K562 (cell line): ENCODE measurements around the gene NFYC. TPM values are rescaled to one million over a fixed set of nuclear protein-coding genes. Genes with fewer than 3 reads are reported as not detected.

Experiments
- CGGBP1 ChIP-seq: fragments of 250-450 bp; sonication (Bioruptor Pico); IDR thresholded peaks from 2 replicates; pipeline ENCODE4 v1.9.0; 2021; ENCODE audit warnings: mild to moderate bottlenecking
- CHD1 ChIP-seq: fragments of 200-600 bp; sonication (generic); IDR thresholded peaks from one replicate; pipeline ENCODE4 v1.6.1; 2012; ENCODE audit warnings: mild to moderate bottlenecking, moderate library complexity, low read length, inconsistent platforms
- CXXC5 ChIP-seq: fragments of 250-450 bp; sonication (Bioruptor Pico); IDR thresholded peaks from 2 replicates; pipeline ENCODE4 v1.8.0; 2022; ENCODE audit warnings: inconsistent platforms, mild to moderate bottlenecking, moderate library complexity
- GATAD2B ChIP-seq: fragments of 450-650 bp; IDR thresholded peaks from 2 replicates; pipeline ENCODE4 v1.6.1; 2017; ENCODE audit warnings: mild to moderate bottlenecking, borderline replicate concordance
- HDGF ChIP-seq: fragments of 450-650 bp; IDR thresholded peaks from 2 replicates; pipeline ENCODE4 v1.6.1; 2016
- ID3 ChIP-seq, 2 experiments: fragments of 250-450 bp in 1 of 2; fragments of 450-650 bp in 1 of 2; sonication (Bioruptor Pico) in 1 of 2; IDR thresholded peaks; 2 replicates each; pipeline versions ENCODE4 v1.6.1 to v1.8.0; 2016 to 2021; ENCODE audit warnings: mild to moderate bottlenecking in 2 of 2, moderate library complexity in 2 of 2, missing compliant biosample characterization in 1 of 2, missing genetic modification characterization in 1 of 2
- NCOA2 ChIP-seq, 2 experiments: fragments of 450-650 bp; IDR thresholded peaks; 2 replicates each; pipeline ENCODE4 v1.6.1; 2018; ENCODE audit warnings: mild to moderate bottlenecking in 2 of 2, moderate library complexity in 1 of 2; ENCODE audit not compliant: partially characterized antibody in 2 of 2
- RBM22 ChIP-seq: fragments of 200-400 bp; formaldehyde crosslinking; IDR thresholded peaks from 2 replicates; pipeline ENCODE4 v1.6.1; 2018; ENCODE audit warnings: low read length, low read depth; ENCODE audit not compliant: poor library complexity, severe bottlenecking
- RERE ChIP-seq: sonication (generic); formaldehyde crosslinking; IDR thresholded peaks from 2 replicates; pipeline ENCODE4 v1.8.0; 2023; ENCODE audit warnings: missing genetic modification reagents, mild to moderate bottlenecking, borderline replicate concordance
- RFX7 ChIP-seq: fragments of 250-450 bp; sonication (Bioruptor Pico); IDR thresholded peaks from 2 replicates; pipeline ENCODE4 v1.5.1; 2021; ENCODE audit warnings: mild to moderate bottlenecking
- SMARCB1 ChIP-seq: IDR thresholded peaks from 2 replicates; pipeline ENCODE4 v1.6.1; 2011; ENCODE audit warnings: improper control_type of control experiment, low read depth; ENCODE audit not compliant: insufficient read length
- polyA plus RNA-seq, 8 experiments: library from polyadenylated mRNA; depleted of rRNA in 4 of 8; stranded (reverse) in 5 of 8; unstranded in 3 of 8; fragments of >200 nt; fragmentation: Nextera tagmentation in 2 of 8; fragmentation: Illumina TruSeq in 1 of 8; extraction: Ambion mirVana in 2 of 8; extraction: Trizol in 1 of 8; gene quantifications; 2 replicates each; pipeline versions ENCODE4 v1.2.1 to v1.2.3, GENCODE V29; 2011 to 2014; ENCODE audit warnings: inconsistent platforms in 1 of 8, missing spikeins in 1 of 8
- total RNA-seq, 7 experiments: library from RNA; depleted of rRNA in 6 of 7; stranded (reverse); fragments of >200 nt in 6 of 7; fragmentation: Illumina TruSeq in 2 of 7; extraction: Trizol in 2 of 7; gene quantifications; 2 replicates each; pipeline versions ENCODE4 v1.2.1 to v1.2.3, GENCODE V29; 2011 to 2021; ENCODE audit warnings: low replicate concordance in 1 of 7
- TF ChIP-seq, protein P1 (sequence below): fragments of 450-650 bp; IDR thresholded peaks from 2 replicates; pipeline ENCODE4 v1.6.1; 2017; ENCODE audit warnings: antibody characterized with exemption
- TF ChIP-seq, protein P2 (sequence below): sonication (generic); formaldehyde crosslinking; IDR thresholded peaks from 2 replicates; pipeline ENCODE4 v1.8.1; 2023; ENCODE audit warnings: mild to moderate bottlenecking, missing genetic modification reagents
- TF ChIP-seq, protein P3 (sequence below), 3 experiments: IDR thresholded peaks in 2 of 3; conservative IDR thresholded peaks in 1 of 3; 2 replicates each; pipeline ENCODE4 v1.5.1; 2011 to 2012; ENCODE audit warnings: low read length in 3 of 3, mild to moderate bottlenecking in 3 of 3, control low read depth in 2 of 3, improper control_type of control experiment in 1 of 3, inconsistent platforms in 1 of 3, low read depth in 1 of 3, mixed read lengths in 1 of 3, moderate library complexity in 1 of 3; ENCODE audit not compliant: insufficient read depth in 2 of 3

NFYC gene
- total and polyA plus RNA-seq, 9 of the 15 experiments (the other 6 are each of a cell fraction or from before 2014, with no cell fraction given) = 4.8 to 59.8 (median 41.1) TPM

DNA sequence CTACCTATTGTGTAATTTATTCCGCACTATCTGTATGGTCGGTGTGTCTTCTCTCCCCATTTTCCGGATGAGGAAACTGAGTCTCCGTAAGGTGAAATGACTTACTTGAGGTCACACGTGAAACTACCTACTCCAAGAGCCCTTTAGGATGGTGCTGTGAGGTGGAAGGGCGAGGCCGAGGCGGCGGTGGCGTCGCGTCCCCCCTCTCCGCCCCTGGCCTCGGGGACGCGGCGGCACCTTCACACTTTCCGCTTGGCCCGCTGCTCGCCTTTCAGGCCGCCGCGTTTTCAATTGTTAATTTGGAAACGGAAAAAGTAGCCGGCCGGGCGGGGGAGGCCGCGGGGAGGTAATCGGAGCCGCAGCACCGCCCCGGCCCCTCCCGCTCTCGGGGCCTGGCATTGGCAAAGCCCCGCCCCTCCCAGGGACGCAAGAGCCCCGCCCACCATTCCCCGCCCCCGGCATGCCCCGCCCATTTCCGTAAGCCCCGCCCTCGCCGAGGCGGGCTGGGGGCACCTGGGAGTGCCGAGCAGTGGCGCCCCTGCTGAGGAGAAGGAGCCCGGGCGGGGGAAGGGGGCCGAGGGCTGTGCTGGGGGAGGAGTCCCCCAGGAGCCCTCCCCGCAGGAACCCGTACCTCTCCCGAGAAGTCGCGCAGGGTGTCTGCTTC is 110.7 kb downstream of the NFYC start (continued):
- TF ChIP-seq, protein P1, sequence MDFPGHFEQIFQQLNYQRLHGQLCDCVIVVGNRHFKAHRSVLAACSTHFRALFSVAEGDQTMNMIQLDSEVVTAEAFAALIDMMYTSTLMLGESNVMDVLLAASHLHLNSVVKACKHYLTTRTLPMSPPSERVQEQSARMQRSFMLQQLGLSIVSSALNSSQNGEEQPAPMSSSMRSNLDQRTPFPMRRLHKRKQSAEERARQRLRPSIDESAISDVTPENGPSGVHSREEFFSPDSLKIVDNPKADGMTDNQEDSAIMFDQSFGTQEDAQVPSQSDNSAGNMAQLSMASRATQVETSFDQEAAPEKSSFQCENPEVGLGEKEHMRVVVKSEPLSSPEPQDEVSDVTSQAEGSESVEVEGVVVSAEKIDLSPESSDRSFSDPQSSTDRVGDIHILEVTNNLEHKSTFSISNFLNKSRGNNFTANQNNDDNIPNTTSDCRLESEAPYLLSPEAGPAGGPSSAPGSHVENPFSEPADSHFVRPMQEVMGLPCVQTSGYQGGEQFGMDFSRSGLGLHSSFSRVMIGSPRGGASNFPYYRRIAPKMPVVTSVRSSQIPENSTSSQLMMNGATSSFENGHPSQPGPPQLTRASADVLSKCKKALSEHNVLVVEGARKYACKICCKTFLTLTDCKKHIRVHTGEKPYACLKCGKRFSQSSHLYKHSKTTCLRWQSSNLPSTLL = no peak
- TF ChIP-seq SMARCB1 (no peak), HDGF (peak; percentile 98), CXXC5 (CRISPR knock-in tag) (peak; percentile 81; the same call in 1 of the 2 replicates), CGGBP1 (no peak), RBM22 (no peak), CHD1 (no peak), RERE (CRISPR knock-in tag) (no peak), RFX7 (CRISPR knock-in tag) (no peak), GATAD2B (no peak), ID3 (CRISPR knock-in tag; IDR thresholded peaks at IDR 0.05) (no peak), ID3 (tag; IDR thresholded peaks at IDR 0.05) (peak; percentile 75), NCOA2 (IDR thresholded peaks at IDR 0.05; ENCODE audit: partially characterized antibody in 2 of 2) (no peak)
- TF ChIP-seq, protein P2, sequence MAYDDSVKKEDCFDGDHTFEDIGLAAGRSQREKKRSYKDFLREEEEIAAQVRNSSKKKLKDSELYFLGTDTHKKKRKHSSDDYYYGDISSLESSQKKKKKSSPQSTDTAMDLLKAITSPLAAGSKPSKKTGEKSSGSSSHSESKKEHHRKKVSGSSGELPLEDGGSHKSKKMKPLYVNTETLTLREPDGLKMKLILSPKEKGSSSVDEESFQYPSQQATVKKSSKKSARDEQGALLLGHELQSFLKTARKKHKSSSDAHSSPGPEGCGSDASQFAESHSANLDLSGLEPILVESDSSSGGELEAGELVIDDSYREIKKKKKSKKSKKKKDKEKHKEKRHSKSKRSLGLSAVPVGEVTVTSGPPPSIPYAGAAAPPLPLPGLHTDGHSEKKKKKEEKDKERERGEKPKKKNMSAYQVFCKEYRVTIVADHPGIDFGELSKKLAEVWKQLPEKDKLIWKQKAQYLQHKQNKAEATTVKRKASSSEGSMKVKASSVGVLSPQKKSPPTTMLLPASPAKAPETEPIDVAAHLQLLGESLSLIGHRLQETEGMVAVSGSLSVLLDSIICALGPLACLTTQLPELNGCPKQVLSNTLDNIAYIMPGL = no peak
- TF ChIP-seq, protein P3, sequence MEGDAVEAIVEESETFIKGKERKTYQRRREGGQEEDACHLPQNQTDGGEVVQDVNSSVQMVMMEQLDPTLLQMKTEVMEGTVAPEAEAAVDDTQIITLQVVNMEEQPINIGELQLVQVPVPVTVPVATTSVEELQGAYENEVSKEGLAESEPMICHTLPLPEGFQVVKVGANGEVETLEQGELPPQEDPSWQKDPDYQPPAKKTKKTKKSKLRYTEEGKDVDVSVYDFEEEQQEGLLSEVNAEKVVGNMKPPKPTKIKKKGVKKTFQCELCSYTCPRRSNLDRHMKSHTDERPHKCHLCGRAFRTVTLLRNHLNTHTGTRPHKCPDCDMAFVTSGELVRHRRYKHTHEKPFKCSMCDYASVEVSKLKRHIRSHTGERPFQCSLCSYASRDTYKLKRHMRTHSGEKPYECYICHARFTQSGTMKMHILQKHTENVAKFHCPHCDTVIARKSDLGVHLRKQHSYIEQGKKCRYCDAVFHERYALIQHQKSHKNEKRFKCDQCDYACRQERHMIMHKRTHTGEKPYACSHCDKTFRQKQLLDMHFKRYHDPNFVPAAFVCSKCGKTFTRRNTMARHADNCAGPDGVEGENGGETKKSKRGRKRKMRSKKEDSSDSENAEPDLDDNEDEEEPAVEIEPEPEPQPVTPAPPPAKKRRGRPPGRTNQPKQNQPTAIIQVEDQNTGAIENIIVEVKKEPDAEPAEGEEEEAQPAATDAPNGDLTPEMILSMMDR (IDR thresholded peaks at IDR 0.05 in 2 of 3, conservative IDR thresholded peaks at IDR 0.05 in 1 of 3; ENCODE audit: insufficient read depth in 2 of 3, low read depth in 1 of 3, low read length in 3 of 3) = peak in 1 of 3 experiments; percentile 6; a peak in 1 of 6 replicates
